ENCODE data around the gene NRP1. TPM values are rescaled to one million over a fixed set of nuclear protein-coding genes. Genes with fewer than 3 reads are reported as not detected.

Gene NRP1
- total RNA-seq, 1 experiment from 2014 or later = 39.6 TPM

DNA sequence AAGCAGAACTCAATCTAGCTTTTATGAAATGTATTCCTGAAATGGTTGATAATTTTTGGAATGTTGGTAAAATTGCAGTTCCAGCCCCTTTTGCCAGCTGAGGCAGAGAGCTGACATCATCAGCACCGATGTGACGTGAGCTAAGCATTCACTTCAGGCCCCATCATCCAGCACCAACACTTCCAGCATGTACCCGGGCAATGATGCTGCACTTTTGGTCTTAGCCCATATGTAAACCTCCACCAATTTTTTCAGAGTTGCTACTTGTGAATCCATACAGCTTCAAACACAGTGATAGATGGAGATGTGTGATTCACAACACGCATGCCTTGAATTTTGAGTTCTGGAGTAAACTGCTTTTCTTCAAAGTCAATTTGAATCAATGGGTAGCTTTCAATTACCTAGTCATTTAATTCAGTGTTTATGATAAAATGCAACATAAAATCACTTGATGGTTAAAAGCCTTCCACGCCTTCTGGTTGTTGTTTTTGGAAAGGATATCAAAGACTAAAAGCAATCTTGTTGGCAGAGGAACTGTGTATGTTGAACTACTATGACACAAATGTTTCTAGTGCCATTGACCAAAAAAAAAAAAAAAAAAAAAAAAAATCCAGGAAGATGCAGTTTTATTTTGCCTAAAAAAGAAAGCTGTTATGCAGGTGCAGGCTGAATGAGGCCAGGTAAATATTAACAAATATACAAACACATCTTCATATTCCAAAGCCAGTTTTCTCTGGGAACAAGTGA lies 73.9 kb downstream of the NRP1 start:
- DNase-seq (ENCODE audit: low spot score) = peak; percentile 31

- peak; percentile 34 for DNase-seq (ENCODE audit: low spot score)
These were observed 75.5 kb downstream of the NRP1 start for GRCh38 chr10:33258967-33259366.

DNA sequence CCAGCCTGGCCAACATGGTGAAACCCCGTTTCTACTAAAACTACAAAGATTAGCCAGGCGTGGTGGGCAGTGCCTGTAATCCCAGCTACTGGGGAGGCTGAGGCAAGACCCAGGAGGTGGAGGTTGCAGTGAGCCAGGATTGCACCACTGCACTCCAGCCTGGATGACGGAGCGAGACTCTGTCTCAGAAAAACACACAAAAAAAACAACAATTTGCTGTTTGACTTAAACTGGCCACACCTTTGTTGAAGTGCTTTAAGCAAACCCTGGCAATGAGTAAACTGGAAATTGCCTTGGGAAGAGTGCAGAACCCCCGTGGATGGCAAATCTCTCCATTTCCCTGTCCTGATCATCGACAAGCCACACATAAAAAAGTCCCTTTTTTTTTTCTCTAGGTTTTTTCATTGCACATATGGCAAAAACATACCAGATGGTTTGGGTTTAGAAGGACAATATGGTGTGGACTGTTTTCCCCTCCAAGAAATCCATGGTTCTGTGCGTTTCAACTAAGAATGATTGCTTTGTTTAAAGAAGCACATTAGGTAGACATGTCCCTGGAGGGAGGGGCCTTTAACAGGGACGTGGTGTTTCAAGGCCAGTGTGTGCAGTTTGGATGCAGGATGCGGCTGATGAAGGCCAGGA lies 76.9 kb downstream of the NRP1 start:
- DNase-seq (ENCODE audit: low spot score) = no peak

DNA sequence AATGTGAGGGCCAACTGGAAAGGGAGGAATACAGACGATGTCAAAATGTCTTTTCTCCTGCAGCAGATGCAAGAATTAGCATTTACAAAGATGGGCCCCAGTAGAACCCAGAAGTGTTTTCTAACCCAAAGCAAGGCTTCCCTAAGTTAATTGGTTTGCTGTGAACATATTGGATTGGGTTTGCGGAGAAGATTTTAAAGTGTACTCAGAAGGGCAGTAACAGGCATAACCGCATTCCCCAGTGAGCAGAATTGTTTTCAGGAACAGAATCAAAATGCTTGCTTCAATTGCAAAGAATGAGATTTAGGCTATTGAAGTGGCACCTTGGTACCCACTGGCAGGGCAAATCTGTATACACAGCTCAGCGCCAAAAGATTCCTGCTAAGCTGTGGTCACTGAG lies 78.0 kb downstream of the NRP1 start:
- DNase-seq (ENCODE audit: low spot score) = no peak

DNA sequence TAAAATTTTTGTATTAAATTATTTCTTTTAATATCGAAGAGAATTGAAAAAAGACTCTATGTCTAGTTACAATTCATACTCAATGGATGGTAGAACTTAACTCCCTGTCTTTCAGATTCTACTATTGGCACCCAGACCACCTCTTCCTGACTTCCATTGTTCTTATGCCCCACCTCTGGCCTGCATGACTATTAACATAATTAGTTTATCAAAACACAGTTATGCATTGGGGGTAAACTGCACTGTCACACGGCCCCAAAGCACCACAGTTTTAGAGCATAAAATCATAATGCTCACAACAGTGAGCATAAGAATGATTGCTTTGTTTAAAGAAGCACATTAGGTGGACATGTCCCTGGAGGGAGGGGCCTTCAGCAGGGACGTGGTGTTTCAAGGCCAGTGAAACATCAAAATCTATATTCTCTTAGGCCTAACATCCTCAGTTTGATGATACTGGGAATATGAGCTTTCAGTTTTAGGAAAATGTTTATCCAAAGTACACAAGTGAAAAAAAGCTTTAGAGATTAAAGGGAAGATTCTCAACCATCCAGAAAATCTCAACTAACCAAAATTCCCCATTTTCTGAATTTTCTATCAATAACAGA lies 79.8 kb downstream of the NRP1 start:
- no peak for DNase-seq (ENCODE audit: low spot score)

GRCh38 chr10:33253411-33253810 lies 81.1 kb downstream of the NRP1 start:
- no peak for DNase-seq (ENCODE audit: low spot score)

DNA sequence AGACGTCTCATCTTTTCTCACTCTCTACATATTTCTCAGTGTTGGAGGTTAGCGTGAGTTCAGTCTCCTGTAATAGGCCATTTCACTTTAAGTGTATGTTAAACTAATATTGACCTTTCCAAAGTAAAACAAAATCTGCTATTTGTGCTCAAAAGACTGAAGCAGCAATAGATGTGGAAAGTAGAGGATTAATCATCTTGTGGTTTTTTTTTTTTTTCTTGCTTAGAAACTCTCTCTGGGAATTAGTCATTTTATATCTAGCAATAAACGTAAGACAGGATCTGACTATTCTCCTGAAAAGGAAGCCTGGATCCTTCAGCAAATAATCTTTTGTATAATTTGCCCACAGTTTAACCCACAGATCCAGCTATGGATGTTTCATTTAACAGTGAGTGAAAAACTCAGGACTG lies 81.7 kb downstream of the NRP1 start:
- DNase-seq (ENCODE audit: low spot score) = no peak

DNA sequence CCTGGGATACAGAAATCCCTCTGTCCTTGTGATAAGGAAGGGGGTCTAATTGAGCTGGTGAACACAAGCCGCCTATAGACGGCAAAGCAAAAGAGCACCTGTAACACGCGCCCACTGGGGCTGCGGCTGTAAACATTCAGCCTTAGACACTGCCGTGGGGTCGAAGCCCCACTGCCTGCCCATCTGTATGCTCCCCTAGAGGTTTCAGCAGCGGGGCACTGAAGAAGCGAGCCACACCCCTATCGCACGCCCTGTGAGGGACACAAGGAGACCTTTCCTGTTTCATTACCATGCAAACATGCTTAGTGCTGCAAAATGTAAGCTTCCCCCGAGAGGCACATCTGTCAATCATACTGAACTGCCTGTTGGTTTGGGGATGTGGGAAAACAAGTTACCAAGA lies 82.1 kb downstream of the NRP1 start:
- DNase-seq (ENCODE audit: low spot score) = no peak

DNA sequence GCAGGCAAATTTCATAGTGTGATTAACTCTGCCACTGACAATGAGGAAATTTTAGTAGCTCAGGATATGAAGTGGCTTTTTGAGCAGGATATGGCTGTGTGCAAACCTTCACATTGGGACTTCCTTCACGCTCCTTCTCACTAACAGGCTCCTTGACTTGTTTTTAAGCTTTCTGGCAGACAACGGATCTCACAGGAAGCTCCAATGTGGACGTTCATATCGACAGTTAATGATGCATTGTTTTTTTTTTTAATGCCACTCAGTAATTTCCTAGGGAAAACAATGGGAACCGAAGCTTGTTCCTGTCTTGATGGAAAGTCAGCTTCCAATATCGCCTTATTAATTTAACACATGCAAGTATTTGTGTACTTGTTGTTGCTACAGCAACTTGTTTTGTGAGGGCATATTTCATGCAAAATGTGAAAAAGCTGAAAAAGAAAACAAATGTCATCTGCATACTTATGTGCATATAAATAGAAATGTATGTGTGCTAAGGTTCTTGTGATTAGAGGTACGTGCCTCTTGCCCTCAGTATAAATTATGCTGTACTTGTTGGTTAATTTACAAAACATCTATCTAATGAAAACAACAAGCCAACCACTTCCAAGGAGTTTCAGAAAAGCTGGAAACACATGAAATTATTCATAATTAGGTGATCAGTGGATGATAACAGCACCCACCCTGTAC lies 84.7 kb downstream of the NRP1 start:
- DNase-seq (ENCODE audit: low spot score) = no peak

GRCh38 chr10:33249137-33249536 lies 85.3 kb downstream of the NRP1 start:
- DNase-seq (ENCODE audit: low spot score) = no peak

DNA sequence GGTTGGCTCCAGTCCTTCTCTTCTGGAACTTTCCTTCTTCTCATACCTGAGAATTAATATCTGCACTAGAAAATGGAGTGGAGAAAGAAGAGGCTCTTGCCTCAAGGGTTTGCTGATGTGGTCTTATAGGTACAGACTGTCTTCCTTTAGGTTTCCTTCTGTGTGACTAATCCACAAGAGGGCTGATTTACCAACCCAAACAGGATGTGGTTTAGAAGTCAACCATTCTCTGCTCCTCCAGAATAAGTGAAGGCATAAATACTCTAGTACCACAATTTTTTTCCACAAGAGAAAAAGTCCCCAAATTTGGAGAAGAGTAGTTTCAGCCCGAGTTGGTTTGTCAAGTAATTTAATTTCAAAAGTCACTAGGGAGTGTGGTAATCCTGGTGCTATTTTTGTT lies 85.8 kb downstream of the NRP1 start:
- DNase-seq (ENCODE audit: low spot score) = peak; percentile 89

DNA sequence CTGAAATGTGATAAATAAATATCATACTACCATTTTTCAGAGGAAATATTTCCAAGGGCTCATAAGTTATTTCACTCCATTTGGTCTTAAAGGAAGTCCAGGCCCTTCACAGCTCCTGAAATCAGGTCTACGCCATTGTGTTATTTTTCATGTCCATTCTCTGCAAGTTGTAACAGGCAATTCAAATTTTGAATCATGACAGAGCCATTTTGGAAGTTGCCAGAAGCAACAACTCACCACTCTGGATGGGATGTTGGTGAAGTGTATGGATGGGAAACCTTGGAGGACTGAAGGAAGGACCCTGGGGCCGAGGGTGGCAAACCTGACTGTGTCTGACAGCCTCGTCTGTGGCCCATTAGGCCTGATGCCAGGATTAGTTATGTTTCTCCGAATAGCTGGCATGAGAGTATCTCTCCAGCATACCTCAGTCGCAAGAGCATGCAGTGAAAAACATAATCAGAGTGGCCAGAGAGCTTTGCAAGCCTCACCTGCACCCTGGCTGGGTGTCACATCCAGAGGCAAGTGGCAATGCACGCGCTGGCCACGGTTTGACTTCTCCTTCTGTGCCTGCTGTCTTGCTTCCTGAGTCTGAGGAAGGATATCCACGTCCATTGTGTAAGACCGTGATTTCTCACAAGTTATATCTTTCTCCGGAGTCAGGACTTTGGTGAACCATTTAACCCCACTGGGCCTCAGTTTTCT lies 87.1 kb downstream of the NRP1 start:
- DNase-seq (ENCODE audit: low spot score) = no peak

- DNase-seq (ENCODE audit: low spot score) = no peak
These were observed 89.1 kb downstream of the NRP1 start for GRCh38 chr10:33245343-33245742.

DNA sequence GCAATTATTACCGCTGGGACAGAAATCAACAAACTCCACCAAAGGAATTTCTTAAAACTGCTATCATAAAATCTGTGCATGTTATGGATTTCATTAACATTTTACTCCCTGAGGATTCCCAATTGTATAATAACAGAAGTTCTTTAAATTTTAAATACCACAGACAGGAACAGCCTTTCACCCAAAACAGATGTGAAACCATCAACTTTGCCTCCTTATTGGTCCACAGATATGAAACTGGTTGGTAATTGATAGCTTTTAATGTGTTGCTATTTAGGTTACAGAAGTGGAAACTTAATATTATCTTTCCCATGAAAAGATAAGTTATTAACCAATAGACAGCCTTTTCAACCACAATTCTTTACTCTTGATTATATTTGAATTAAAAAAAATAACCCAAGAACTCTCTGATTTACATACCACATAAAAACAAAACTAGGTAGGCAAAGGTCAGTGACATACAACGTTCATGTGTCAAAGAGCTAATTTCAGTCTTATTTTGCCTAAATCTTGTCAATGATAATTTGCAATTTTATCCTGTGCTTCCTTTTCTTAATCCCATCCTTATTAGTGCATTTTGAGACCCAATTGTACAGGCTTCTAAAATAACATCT lies 90.0 kb downstream of the NRP1 start:
- no peak for DNase-seq (ENCODE audit: low spot score)

GRCh38 chr10:33243703-33244102 lies 90.8 kb downstream of the NRP1 start:
- no peak for DNase-seq (ENCODE audit: low spot score)

- no peak for DNase-seq (ENCODE audit: low spot score)
These were observed 91.5 kb downstream of the NRP1 start for GRCh38 chr10:33242931-33243330.

GRCh38 chr10:33241351-33241750 lies 93.1 kb downstream of the NRP1 start:
- no peak for DNase-seq (ENCODE audit: low spot score)

GRCh38 chr10:33240931-33241330 lies 93.5 kb downstream of the NRP1 start:
- DNase-seq (ENCODE audit: low spot score) = no peak

DNA sequence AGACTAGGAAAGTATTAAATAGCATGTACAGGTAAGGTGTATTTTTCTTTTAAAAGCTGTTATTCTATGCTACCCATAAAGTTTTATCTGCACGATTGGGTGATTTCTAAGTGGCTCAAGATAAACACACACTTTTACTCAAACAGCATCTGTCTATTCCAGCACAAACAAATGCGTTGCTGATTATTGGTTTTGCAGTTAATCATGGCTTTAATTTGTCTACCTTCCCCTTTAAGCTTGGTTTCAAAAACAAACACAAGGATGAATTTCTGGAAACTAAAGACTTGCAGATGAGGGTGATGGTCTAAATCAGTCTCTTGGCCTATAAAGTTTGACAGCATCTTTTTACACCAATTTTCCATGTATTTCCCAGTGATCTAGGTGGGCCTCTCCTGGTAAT lies 94.2 kb downstream of the NRP1 start:
- no peak for DNase-seq (ENCODE audit: low spot score)

- DNase-seq (ENCODE audit: low spot score) = no peak
These were observed 95.2 kb downstream of the NRP1 start for GRCh38 chr10:33239257-33239656.

DNA sequence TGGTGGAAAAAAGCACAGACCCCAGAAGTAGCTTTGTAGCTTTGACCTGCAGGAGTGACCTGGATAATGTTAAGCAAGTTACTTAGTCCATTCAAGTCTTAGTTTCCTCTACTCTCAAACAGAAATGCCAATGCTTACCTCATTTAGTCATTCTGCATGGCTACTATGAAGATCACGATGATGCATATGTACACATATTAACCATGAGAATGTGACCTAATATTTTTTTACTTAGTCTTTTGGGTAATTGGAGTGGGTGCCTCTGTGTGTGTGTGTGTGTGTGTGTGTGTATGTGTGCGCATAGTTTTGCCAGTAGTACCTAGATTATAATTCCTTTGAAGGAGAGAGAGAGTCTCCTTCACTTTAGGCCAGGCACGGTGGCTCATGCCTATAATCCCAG lies 95.8 kb downstream of the NRP1 start:
- DNase-seq (ENCODE audit: low spot score) = no peak

All from H4 (cell line).